Effector CD8-positive, alpha-beta T cell (primary cell): ENCODE measurements around the gene NSA2.

Experiments used
- DNase-seq: peaks from one replicate; lab custom pipeline; 2025; lab: John Stamatoyannopoulos, UW

The NSA2 gene

DNA sequence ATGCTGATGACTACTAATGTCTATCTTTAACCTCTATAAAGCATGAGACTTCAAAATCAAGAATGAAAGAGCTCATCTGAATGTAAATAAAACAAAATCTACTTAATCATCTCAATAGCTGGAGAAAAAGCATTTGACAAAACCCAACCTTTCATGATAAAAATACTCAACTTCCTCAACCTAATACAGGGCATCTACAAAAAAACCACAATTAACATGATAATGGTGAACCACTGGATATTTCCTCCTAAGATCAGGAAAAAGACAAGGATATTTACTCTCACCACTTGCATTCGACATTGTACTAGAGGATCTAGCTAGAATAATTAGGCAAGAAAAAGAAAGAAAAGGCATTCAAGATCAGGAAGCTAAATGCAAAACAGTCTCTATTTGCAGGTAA is 49.8 kb downstream of the NSA2 start:
- no peak for DNase-seq

- no peak for DNase-seq
Observed at GRCh38 chr5:74822288-74822687, 55.2 kb downstream of the NSA2 start.

GRCh38 chr5:74829413-74829812 is 62.4 kb downstream of the NSA2 start:
- no peak for DNase-seq
